Liver (tissue), 9 donors: ENCODE data around the gene HEATR5B. TPM values are rescaled to one million over a fixed set of nuclear protein-coding genes. Genes with fewer than 3 reads are reported as not detected.

ENCODE experiments used
- DNase-seq: peaks from one replicate; pipeline ENCODE4 v3.0.0-alpha.2; 2017; ENCODE audit warnings: low spot score
- H3K27ac ChIP-seq, 2 donors: one replicate each; pipeline ENCODE4 v1.7.0; 2013; ENCODE audit warnings: inconsistent platforms in 2 of 2, low read length in 2 of 2, control low read depth in 1 of 2, low read depth in 1 of 2, mild to moderate bottlenecking in 1 of 2
- H3K27me3 ChIP-seq, 4 donors: one replicate each; pipeline versions ENCODE4 v1.6.1 to v1.7.0; 2013; ENCODE audit warnings: low read length in 3 of 4, inconsistent platforms in 1 of 4, mild to moderate bottlenecking in 1 of 4, moderate library complexity in 1 of 4; ENCODE audit not compliant: control insufficient read depth in 4 of 4, insufficient read depth in 4 of 4
- H3K36me3 ChIP-seq, 4 donors: one replicate each; pipeline versions ENCODE4 v1.6.1 to v1.7.0; 2013; ENCODE audit warnings: low read length in 3 of 4, mild to moderate bottlenecking in 3 of 4, low read depth in 1 of 4, moderate library complexity in 1 of 4; ENCODE audit not compliant: control insufficient read depth in 4 of 4, insufficient read depth in 3 of 4
- H3K4me1 ChIP-seq, 4 donors: one replicate each; pipeline versions ENCODE4 v1.6.1 to v1.7.0; 2013; ENCODE audit warnings: low read length in 3 of 4, mild to moderate bottlenecking in 3 of 4, moderate library complexity in 1 of 4; ENCODE audit not compliant: control insufficient read depth in 4 of 4, insufficient read depth in 4 of 4
- H3K4me3 ChIP-seq, 3 donors: one replicate each; pipeline versions ENCODE4 v1.6.1 to v1.7.0; 2013; ENCODE audit warnings: low read length in 3 of 3, control low read depth in 1 of 3, low read depth in 1 of 3, mild to moderate bottlenecking in 1 of 3
- H3K9ac ChIP-seq, 2 donors: one replicate each; pipeline ENCODE4 v1.7.0; 2013; ENCODE audit warnings: low read length in 2 of 2, mild to moderate bottlenecking in 2 of 2, moderate library complexity in 2 of 2, control low read depth in 1 of 2, low read depth in 1 of 2
- H3K9me3 ChIP-seq, 4 donors: one replicate each; pipeline versions ENCODE4 v1.6.1 to v1.7.0; 2013; ENCODE audit warnings: low read length in 3 of 4; ENCODE audit not compliant: control insufficient read depth in 4 of 4
- ATF3 ChIP-seq: IDR thresholded peaks from 2 replicates; pipeline ENCODE4 v1.6.1; 2016; ENCODE audit warnings: antibody characterized with exemption
- CTCF ChIP-seq: fragments of 150-350 bp; IDR thresholded peaks from 2 replicates; pipeline ENCODE4 v1.5.1; 2017; ENCODE audit warnings: improper control_type of control experiment, low read depth, low read length; ENCODE audit not compliant: missing input control
- FOXA1 ChIP-seq: IDR thresholded peaks from 2 replicates; pipeline ENCODE4 v1.6.1; 2016; ENCODE audit warnings: antibody characterized with exemption
- FOXA2 ChIP-seq: IDR thresholded peaks from 2 replicates; pipeline ENCODE4 v1.6.1; 2016; ENCODE audit warnings: antibody characterized with exemption
- GABPA ChIP-seq, 2 donors: IDR thresholded peaks in 1 of 2; conservative IDR thresholded peaks in 1 of 2; 2 replicates each; pipeline ENCODE4 v1.6.1; 2016; ENCODE audit warnings: antibody characterized with exemption in 2 of 2, mild to moderate bottlenecking in 1 of 2, moderate library complexity in 1 of 2
- HNF4A ChIP-seq, 2 donors: conservative IDR thresholded peaks; 2 replicates each; pipeline ENCODE4 v1.6.1; 2016; ENCODE audit warnings: antibody characterized with exemption in 2 of 2, mild to moderate bottlenecking in 2 of 2
- HNF4G ChIP-seq: IDR thresholded peaks from 2 replicates; pipeline ENCODE4 v1.6.1; 2016; ENCODE audit warnings: antibody characterized with exemption
- NR2F2 ChIP-seq: IDR thresholded peaks from 2 replicates; pipeline ENCODE4 v1.6.1; 2016; ENCODE audit warnings: antibody characterized with exemption
- RAD21 ChIP-seq, 2 donors: IDR thresholded peaks; 2 replicates each; pipeline ENCODE4 v1.6.1; 2016; ENCODE audit warnings: antibody characterized with exemption in 2 of 2, mild to moderate bottlenecking in 2 of 2
- REST ChIP-seq: IDR thresholded peaks from 2 replicates; pipeline ENCODE4 v1.6.1; 2016; ENCODE audit warnings: antibody characterized with exemption, mild to moderate bottlenecking
- RXRA ChIP-seq, 2 donors: IDR thresholded peaks; 2 replicates each; pipeline ENCODE4 v1.6.1; 2017 to 2018; ENCODE audit warnings: antibody characterized with exemption in 2 of 2, mild to moderate bottlenecking in 1 of 2
- SP1 ChIP-seq: IDR thresholded peaks from 2 replicates; pipeline ENCODE4 v1.6.1; 2018; ENCODE audit warnings: antibody characterized with exemption, mild to moderate bottlenecking
- TAF1 ChIP-seq: conservative IDR thresholded peaks from 2 replicates; pipeline ENCODE4 v1.6.1; 2016; ENCODE audit warnings: antibody characterized with exemption, mild to moderate bottlenecking
- YY1 ChIP-seq: IDR thresholded peaks from 2 replicates; pipeline ENCODE4 v1.6.1; 2016; ENCODE audit warnings: antibody characterized with exemption, mild to moderate bottlenecking
- ZBTB33 ChIP-seq: IDR thresholded peaks from 2 replicates; pipeline ENCODE4 v1.6.1; 2016; ENCODE audit warnings: antibody characterized with exemption
- WGBS: extraction: QIAGEN DNeasy Blood & Tissue Kit; methylation state at CpG from one replicate; pipeline ENCODE4 v1.1.7; 2013; 5-methylcytosine and 5-hydroxymethylcytosine counted together
- polyA plus RNA-seq, 2 donors: library from polyadenylated mRNA; stranded (reverse) in 1 of 2; unstranded in 1 of 2; fragments of 200-250 nt in 1 of 2; fragments of >200 nt in 1 of 2; fragmentation: Nextera tagmentation in 1 of 2; extraction: Ambion mirVana in 1 of 2; gene quantifications; one replicate each; pipeline versions ENCODE4 v1.2.1 to v1.2.3, GENCODE V29; 2013 to 2015
- total RNA-seq, 2 donors: library from RNA; depleted of rRNA; stranded (reverse); fragments of >200 nt; gene quantifications; one replicate each; pipeline ENCODE4 v1.2.3, GENCODE V29; 2014
- TF ChIP-seq, protein P1 (sequence below): IDR thresholded peaks from 2 replicates; pipeline ENCODE4 v1.6.1; 2016; ENCODE audit warnings: antibody characterized with exemption
- donor health status: healthy.
- donor health status: healthy.
- donor health status: healthy.
- donor health status: healthy.
- donor health status: healthy.

Gene HEATR5B
- total and polyA plus RNA-seq, 4 donors = 4.1 to 24.3 (median 11.6) TPM

- H3K36me3 ChIP-seq = peaks cover 4 to 57% (median 28%) of the 10 kb centered on the region in 4 donors
Observed at GRCh38 chr2:37110306-37111212, 26.4 kb upstream of the HEATR5B start.

More at GRCh38 chr2:37110306-37111212, 26.4 kb upstream of the HEATR5B start:
- no peaks in the 10 kb centered on the region for H3K27me3 ChIP-seq
- no peak overlapping the region for H3K9ac ChIP-seq
- H3K27ac ChIP-seq = no peak overlapping the region
- no peak overlapping the region for H3K4me3 ChIP-seq
- no peak for DNase-seq
- H3K9me3 ChIP-seq = no peaks in the 10 kb centered on the region
- H3K4me1 ChIP-seq = no peaks in the 10 kb centered on the region
- no peak for TF ChIP-seq RAD21 (IDR thresholded peaks at IDR 0.05)
- no peak for TF ChIP-seq ZBTB33
- TF ChIP-seq NR2F2 = no peak
- TF ChIP-seq REST = no peak
- TF ChIP-seq FOXA2 = no peak
- TF ChIP-seq GABPA (IDR thresholded peaks at IDR 0.05 in 1 of 2, conservative IDR thresholded peaks at IDR 0.05 in 1 of 2) = no peak
- TF ChIP-seq FOXA1 = no peak
- TF ChIP-seq CTCF = no peak
- TF ChIP-seq SP1 = no peak
- TF ChIP-seq TAF1 = no peak
- TF ChIP-seq HNF4G = no peak
- no peak for TF ChIP-seq HNF4A (conservative IDR thresholded peaks at IDR 0.05)
- TF ChIP-seq, protein P1, sequence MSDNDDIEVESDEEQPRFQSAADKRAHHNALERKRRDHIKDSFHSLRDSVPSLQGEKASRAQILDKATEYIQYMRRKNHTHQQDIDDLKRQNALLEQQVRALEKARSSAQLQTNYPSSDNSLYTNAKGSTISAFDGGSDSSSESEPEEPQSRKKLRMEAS = no peak
- TF ChIP-seq RXRA (IDR thresholded peaks at IDR 0.05) = no peak
- TF ChIP-seq YY1 = no peak
- no peak for TF ChIP-seq ATF3
- 98% methylated on average over 4 of the region's 4 CpGs for WGBS
